ENCODE measurements around the gene WDR27. TPM values are rescaled to one million over a fixed set of nuclear protein-coding genes. Genes with fewer than 3 reads are reported as not detected.
A peak's percentile ranks its signal among the peaks of the same experiment; 100 is the strongest.
"Not testable (repeated sequence)": the region's sequence is repeated elsewhere in the genome, so short reads cannot be mapped to it uniquely, and the experiment has no call there.

Gene WDR27
- total RNA-seq, 1 donor: 18.1 TPM

DNA sequence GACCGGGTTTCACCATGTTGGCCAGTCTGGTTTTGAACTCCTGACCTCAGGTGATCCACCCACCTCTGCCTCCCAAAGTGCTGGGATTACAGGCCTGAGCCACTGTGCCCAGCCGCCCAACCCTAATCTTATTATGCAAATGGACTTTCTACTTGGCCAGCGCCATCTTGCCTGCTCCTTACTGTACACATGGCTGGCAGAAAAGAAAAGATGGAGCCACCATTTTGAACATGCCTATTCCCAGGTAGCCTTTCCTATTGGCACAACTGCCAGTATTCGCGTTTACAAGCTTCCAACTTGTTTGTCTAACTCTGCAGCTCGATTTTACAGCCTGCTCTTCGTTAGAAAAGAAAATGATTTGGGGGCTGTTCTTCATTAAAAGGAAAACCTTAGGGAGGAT lies 84.3 kb downstream of the WDR27 start:
- H3K4me3 ChIP-seq (ENCODE audit: low read depth, low read length): no peak overlapping the region
- DNase-seq (ENCODE audit: low read depth): no peak
- no peak for TF ChIP-seq CTCF (IDR thresholded peaks at IDR 0.05; ENCODE audit: insufficient read depth, low read depth, low read length)

DNA sequence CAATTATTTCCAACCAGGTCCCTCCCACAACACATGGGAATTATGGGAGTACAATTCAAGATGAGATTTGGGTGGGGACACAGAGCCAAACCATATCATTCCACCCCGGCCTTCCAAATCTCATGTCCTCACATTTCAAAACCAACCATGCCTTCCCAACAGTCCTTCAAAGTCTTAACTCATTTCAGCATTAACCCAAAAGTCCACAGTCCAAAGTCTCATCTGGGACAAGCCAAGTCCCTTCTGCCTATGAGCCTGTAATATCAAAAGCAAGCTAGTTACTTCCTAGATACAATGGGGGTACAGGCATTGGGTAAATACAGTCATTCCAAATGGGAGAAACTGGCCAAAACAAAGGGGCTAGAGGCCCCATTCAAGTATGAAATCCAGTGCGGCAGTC lies 93.2 kb downstream of the WDR27 start:
- not testable (repeated sequence) for H3K4me3 ChIP-seq (ENCODE audit: low read depth, low read length); DNase-seq (ENCODE audit: low read depth)

DNA sequence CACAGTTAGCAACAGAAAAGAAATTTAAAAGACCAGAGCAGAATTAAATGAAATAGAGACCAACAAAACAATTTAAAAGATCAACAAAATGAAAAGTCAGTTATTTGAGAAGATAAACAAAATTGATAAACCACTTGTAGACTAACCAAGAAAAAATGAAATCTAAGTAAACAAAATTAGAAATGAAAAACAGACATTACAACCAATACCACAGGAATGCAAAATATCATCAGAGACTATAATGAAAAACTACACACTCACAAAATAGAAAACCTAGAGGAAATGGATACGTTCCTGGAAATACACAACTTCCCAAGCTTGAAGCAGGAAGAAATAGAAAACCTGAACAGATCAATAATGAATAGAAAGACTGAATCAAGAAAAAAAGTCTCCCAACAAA lies 97.8 kb downstream of the WDR27 start:
- no peak overlapping the region for H3K4me3 ChIP-seq (ENCODE audit: low read depth, low read length)
- no peak for TF ChIP-seq CTCF (IDR thresholded peaks at IDR 0.05; ENCODE audit: insufficient read depth, low read depth, low read length)
- DNase-seq (ENCODE audit: low read depth): peak; percentile 63

DNA sequence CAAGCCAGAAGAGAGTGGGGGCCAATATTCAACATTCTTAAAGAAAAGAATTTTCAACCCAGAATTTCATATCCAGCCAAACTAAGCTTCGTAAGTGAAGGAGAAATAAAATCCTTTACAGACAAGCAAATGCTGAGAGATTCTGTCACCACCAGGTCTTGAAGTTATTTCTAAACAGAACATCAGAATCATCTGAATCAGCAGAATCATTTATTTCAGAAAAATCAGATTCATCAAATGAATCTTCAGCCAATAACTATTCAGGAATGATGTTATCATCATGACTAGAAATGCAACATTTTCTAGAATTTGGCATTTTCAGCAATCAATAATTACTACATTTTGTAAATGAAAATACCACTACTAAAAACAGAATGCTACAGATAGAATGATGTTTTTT lies 100.7 kb downstream of the WDR27 start:
- DNase-seq (ENCODE audit: low read depth); H3K4me3 ChIP-seq (ENCODE audit: low read depth, low read length): not testable (repeated sequence)

DNA sequence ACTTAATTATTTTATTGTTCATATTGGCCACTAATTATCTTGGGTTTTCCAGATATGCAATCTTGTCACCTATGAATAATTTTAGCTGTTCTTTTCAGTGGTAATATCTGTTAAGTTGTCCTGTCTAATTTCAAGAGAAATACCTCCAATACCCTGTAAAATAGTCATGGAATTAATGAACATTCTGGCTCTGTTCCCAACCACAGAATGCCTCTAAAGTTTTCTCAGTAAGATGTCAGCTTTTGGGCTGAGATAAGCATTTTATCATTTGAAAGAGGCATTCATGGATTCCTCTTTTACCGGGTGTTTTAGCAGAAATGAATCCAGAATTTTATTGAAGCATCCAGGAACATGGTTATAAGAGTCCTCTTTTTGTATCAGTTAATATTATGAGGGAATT lies 109.3 kb downstream of the WDR27 start:
- TF ChIP-seq CTCF (IDR thresholded peaks at IDR 0.05; ENCODE audit: insufficient read depth, low read depth, low read length): no peak
- no peak overlapping the region for H3K4me3 ChIP-seq (ENCODE audit: low read depth, low read length)
- DNase-seq (ENCODE audit: low read depth): peak; percentile 80

DNA sequence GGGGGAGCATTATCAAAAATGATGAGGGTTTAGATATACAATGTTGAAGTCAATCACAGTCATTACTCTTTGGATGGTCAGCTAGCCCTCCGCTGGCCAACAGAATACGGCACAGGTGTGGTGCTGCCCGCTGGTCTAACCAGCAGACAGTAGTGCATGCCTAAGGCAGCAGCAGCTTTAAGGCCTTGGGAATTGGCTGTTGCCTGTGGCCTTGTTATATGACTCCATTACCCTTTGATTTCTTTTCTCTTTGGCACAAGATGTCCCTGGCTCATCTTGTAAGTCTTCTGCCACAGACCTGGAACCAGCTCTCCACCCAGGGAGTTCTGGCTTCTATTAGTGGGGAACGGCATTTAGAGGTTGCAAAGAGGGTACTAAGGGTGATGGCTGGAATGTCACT lies 110.2 kb downstream of the WDR27 start:
- no peak for TF ChIP-seq CTCF (IDR thresholded peaks at IDR 0.05; ENCODE audit: insufficient read depth, low read depth, low read length)

GRCh38 chr6:169590376-169590939 lies 111.4 kb downstream of the WDR27 start:
- DNase-seq (ENCODE audit: low read depth): no peak
- no peak overlapping the region for H3K4me3 ChIP-seq (ENCODE audit: low read depth, low read length)
- TF ChIP-seq CTCF (IDR thresholded peaks at IDR 0.05; ENCODE audit: insufficient read depth, low read depth, low read length): no peak

More for the DNA sequence above, 110.2 kb downstream of the WDR27 start:
- H3K4me3 ChIP-seq (ENCODE audit: low read depth, low read length): no peak overlapping the region
- DNase-seq (ENCODE audit: low read depth): no peak

DNA sequence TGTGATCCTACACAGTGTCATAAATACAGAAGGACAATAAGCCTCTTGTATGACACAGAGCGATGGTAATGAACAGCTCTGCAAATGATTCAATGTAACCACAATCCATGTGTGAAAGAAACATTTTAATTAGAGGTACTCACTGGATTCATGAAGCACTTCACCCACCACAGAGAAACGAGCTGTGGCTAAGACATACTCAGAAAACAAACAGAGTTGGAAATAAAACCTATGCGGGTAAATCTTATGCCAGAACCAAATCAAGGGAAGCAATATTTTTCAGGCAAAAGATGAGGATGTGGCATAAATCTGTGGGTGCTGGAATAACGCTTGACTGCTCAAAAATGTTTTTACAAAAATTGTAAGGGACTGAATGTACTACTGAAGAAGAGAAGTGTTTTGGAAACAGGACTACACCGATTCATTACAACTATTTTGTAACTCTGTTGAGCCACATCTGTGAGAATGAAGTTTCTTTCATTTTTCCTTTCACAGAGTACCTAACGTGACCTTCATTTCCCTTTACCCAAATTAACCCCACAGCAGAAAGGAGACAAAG lies 112.1 kb downstream of the WDR27 start:
- DNase-seq (ENCODE audit: low read depth): peak; percentile 52
- H3K4me3 ChIP-seq (ENCODE audit: low read depth, low read length): no peak overlapping the region
- TF ChIP-seq CTCF (IDR thresholded peaks at IDR 0.05; ENCODE audit: insufficient read depth, low read depth, low read length): no peak

Data from fibroblast of villous mesenchyme (primary cell).